Upper lobe of left lung (tissue), 4 donors: ENCODE data around the gene CACNA2D4.

ENCODE experiments used
- POLR2AphosphoS5 ChIP-seq, 2 donors: sonication (generic); formaldehyde crosslinking; IDR thresholded peaks; one replicate each; pipeline ENCODE4 v1.5.1; 2017; ENCODE audit warnings: antibody characterized with exemption in 2 of 2
- TF ChIP-seq, protein P1 (sequence below), 6 experiments: fragments of 450-650 bp in 4 of 6; fragments of 200-600 bp in 2 of 6; sonication (generic) in 2 of 6; IDR thresholded peaks; one replicate each; pipeline ENCODE4 v1.5.1; 2016 to 2019; ENCODE audit warnings: antibody characterized with exemption in 6 of 6

DNA sequence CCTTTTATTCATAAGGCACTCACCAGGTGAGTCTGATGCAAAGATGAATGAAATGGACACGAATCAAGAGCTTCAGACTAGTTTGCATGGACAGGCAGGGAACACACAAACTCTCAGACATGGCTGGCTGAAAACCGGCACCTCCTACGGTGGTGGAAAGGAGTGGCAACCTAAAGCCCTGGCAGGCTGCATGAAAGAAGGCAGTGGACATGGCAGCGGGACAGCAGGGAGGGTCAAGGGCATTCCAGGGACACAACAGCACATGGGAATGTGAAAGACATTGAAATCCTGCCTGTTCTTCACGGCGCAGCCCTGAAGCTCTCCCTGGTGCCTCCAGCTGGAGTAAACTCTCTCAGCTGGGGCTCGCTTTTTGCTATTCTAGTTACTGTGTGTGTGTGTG lies 114.7 kb downstream of the CACNA2D4 start:
- TF ChIP-seq, protein P1, sequence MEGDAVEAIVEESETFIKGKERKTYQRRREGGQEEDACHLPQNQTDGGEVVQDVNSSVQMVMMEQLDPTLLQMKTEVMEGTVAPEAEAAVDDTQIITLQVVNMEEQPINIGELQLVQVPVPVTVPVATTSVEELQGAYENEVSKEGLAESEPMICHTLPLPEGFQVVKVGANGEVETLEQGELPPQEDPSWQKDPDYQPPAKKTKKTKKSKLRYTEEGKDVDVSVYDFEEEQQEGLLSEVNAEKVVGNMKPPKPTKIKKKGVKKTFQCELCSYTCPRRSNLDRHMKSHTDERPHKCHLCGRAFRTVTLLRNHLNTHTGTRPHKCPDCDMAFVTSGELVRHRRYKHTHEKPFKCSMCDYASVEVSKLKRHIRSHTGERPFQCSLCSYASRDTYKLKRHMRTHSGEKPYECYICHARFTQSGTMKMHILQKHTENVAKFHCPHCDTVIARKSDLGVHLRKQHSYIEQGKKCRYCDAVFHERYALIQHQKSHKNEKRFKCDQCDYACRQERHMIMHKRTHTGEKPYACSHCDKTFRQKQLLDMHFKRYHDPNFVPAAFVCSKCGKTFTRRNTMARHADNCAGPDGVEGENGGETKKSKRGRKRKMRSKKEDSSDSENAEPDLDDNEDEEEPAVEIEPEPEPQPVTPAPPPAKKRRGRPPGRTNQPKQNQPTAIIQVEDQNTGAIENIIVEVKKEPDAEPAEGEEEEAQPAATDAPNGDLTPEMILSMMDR (IDR thresholded peaks at IDR 0.05) = no peak
- TF ChIP-seq POLR2AphosphoS5 (IDR thresholded peaks at IDR 0.05) = no peak
